Inflammatory macrophage treated with lipopolysaccharide for 1 hour (primary cell): ENCODE measurements around the gene CLVS2.

ENCODE experiments used
- DNase-seq, 2 donors: peaks; one replicate each; pipeline ENCODE4 v3.0.0-alpha.2; 2020 to 2022

The CLVS2 gene

GRCh38 chr6:122995921-122996793, at the start of gene CLVS2:
Gene CLVS2, plus strand, starts transcription at chr6:122996235. Its CDS starts 1,543 bp downstream, at chr6:122997778.
- DNase-seq, result no peak

- no peak for DNase-seq
Observed at GRCh38 chr6:122947355-122947754, 48.7 kb upstream of the CLVS2 start.

- no peak for DNase-seq
Observed at GRCh38 chr6:122953766-122954165, 42.3 kb upstream of the CLVS2 start.

- no peak for DNase-seq
Observed at GRCh38 chr6:122956376-122956775, 39.7 kb upstream of the CLVS2 start.

GRCh38 chr6:122962000-122962624, 33.9 kb upstream of the CLVS2 start:
- DNase-seq, result no peak

GRCh38 chr6:122969999-122970533, 26.0 kb upstream of the CLVS2 start:
- no peak for DNase-seq

GRCh38 chr6:122977180-122977579, 18.9 kb upstream of the CLVS2 start:
- no peak for DNase-seq

- no peak for DNase-seq
Observed at GRCh38 chr6:122984393-122984792, 11.6 kb upstream of the CLVS2 start.

GRCh38 chr6:122994256-122994655, 1.8 kb upstream of the CLVS2 start:
- no peak for DNase-seq

- no peak for DNase-seq
Observed at GRCh38 chr6:122996794-122997505, 915 bp downstream of the CLVS2 start.

- DNase-seq, result no peak
Observed at GRCh38 chr6:122997541-122998150, 1.6 kb downstream of the CLVS2 start.

- no peak for DNase-seq
Observed at GRCh38 chr6:122998403-122998975, 2.5 kb downstream of the CLVS2 start.

GRCh38 chr6:123000244-123000770, 4.3 kb downstream of the CLVS2 start:
- no peak for DNase-seq

GRCh38 chr6:123001540-123001939, 5.5 kb downstream of the CLVS2 start:
- DNase-seq, result no peak

GRCh38 chr6:123007885-123008284, 11.8 kb downstream of the CLVS2 start:
- DNase-seq, result no peak

- DNase-seq, result no peak
Observed at GRCh38 chr6:123009059-123009458, 13.0 kb downstream of the CLVS2 start.

- no peak for DNase-seq
Observed at GRCh38 chr6:123014835-123015234, 18.8 kb downstream of the CLVS2 start.

GRCh38 chr6:123016431-123017103, 20.5 kb downstream of the CLVS2 start:
- no peak for DNase-seq

GRCh38 chr6:123017104-123017682, 21.2 kb downstream of the CLVS2 start:
- no peak for DNase-seq

- DNase-seq, result no peak
Observed at GRCh38 chr6:123022975-123023374, 26.9 kb downstream of the CLVS2 start.

- DNase-seq, result no peak
Observed at GRCh38 chr6:123024976-123025375, 28.9 kb downstream of the CLVS2 start.
